Urothelium cell line (cell line): ENCODE measurements around the gene CAMTA1.
A peak's percentile ranks its signal among the peaks of the same experiment; 100 is the strongest.
"Not testable (repeated sequence)": the region's sequence is repeated elsewhere in the genome, so short reads cannot be mapped to it uniquely, and the experiment has no call there.

Experiments used
- DNase-seq: peaks from one replicate; pipeline ENCODE4 v3.0.0; 2011; ENCODE audit warnings: low spot score, mixed read lengths
- FAIRE-seq: peaks from 2 replicates; lab custom pipeline; 2011; peaks lifted over from hg19 to GRCh38; lab: Jason Lieb, UNC

Gene CAMTA1

DNA sequence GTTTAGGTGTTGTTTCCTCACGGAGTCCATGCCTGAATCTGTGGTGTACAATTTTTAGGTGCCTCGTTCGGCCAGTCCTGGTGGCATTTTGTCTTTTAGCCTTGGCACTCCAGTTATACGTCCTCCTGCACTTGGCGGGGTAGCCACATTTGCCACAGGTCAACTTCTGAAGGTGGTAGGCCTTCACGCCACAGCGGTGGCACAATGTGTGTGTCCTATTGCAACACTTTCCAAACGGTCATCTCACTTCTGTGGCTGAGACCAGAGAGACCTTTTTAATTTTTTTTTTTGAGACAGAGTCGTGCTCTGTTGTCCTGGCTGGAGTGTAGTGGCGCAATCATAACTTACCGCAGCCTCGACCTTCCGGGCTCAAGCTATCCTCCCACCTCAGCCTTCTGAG lies 49.1 kb downstream of the CAMTA1 start:
- FAIRE-seq (no peak), DNase-seq (no peak)

- DNase-seq (no peak), FAIRE-seq (no peak)
Observed at GRCh38 chr1:6835139-6835538, 49.9 kb downstream of the CAMTA1 start.

DNA sequence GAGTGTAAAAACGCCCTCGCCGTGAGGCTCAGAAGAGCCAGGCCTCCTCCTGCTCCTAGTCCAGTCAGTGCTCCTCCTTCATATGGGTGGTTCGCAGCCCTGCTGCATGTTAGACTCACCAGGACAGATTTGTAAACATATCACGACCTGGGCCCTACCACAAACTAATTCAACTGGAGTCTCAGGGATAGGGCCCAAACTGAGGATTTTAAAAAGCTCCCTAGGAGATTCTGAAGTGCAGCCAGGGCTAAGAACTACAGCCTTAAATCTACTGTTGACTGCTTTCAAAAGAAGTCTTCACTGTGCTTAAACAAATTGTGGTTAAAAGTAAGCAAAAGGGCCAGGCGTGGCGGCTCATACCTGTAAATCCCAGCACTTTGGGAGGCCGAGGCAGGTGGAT lies 57.0 kb downstream of the CAMTA1 start:
- FAIRE-seq (no peak), DNase-seq (no peak)

DNA sequence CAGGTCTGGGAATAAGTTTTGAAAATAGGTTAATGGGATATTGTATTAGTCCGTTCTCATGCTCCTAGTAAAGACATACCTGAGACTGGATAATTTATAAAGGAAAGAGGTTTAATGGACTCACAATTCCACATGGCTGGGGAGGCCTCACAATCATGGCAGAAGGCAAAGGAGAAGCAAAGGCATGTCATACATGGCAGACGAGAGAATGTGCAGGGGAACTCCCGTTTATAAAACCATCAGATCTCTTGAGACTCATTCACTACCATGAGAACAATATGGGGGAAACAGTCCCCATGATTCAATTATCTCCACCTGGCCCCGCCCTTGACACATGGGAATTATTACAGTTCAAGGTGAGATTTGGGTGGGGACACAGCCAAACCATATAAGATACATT lies 60.5 kb downstream of the CAMTA1 start:
- not testable (repeated sequence) for FAIRE-seq, DNase-seq

DNA sequence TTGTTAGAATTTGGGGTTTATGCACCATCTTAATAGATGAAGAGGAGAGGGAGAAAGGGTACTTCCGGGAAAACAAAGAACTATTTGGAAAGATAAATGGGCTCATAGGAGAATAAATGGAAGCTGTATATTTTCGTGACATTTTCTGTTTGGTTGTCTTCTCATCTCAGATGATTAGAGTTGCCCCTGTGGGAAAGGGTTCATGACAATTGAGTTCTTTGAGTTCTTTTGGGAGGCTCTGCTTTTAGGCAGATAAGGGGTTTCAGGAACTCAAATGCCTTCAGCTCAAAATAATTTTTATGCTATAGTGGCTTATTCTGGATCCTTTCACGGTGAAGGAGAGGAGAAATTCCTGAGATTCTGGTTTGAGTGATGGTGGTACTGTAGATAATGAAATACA lies 63.6 kb downstream of the CAMTA1 start:
- DNase-seq, result no peak
- FAIRE-seq, result no peak

DNA sequence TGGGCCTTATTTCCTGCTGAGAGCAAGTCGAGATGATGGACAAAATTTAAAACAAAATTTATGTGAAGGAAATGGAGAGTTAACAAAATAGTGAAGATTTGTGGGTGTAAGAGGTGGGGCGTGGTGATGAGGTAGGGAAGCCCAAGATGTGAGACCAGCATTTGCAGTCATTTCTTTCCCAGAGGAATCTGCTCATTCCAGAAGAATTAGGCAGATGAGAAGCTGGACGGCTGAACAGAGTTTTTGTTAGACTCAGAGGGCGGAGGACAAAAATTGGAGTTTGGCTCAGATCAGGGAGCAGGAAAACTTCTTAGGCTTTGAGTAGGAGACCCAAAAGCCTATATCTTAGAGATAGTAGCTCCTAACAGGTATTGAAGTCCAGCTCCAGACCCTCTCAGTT lies 65.3 kb downstream of the CAMTA1 start:
- FAIRE-seq, result no peak

GRCh38 chr1:6852136-6852890 lies 67.1 kb downstream of the CAMTA1 start:
- FAIRE-seq (no peak), DNase-seq (no peak)

More for the DNA sequence above, 65.3 kb downstream of the CAMTA1 start:
- no peak for DNase-seq

GRCh38 chr1:6854166-6854565 lies 68.9 kb downstream of the CAMTA1 start:
- FAIRE-seq (no peak), DNase-seq (no peak)

GRCh38 chr1:6857831-6858230 lies 72.6 kb downstream of the CAMTA1 start:
- DNase-seq (no peak), FAIRE-seq (no peak)

GRCh38 chr1:6858596-6858995 lies 73.3 kb downstream of the CAMTA1 start:
- DNase-seq (no peak), FAIRE-seq (no peak)

GRCh38 chr1:6859415-6860343 lies 74.4 kb downstream of the CAMTA1 start:
- peak; percentile 42 for DNase-seq
- no peak for FAIRE-seq

DNA sequence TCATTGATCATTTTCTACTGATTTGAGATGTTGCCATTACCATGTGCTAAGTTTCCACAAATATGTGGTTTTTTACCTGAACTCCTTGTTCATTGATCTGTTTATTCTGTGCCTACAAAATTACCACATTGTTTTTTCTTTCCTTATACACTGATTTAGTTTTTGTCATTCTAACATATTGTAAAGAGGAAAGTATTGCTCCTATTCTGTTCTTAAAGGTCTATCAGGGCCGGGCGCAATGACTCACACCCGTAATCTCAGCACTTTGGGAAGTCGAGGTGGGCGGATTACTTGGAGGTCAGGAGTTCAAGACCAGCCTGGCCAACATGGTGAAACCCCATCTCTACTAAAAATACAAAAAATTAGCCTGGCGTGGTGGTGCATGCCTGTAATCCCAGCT lies 75.1 kb downstream of the CAMTA1 start:
- DNase-seq, result no peak
- FAIRE-seq, result no peak

DNA sequence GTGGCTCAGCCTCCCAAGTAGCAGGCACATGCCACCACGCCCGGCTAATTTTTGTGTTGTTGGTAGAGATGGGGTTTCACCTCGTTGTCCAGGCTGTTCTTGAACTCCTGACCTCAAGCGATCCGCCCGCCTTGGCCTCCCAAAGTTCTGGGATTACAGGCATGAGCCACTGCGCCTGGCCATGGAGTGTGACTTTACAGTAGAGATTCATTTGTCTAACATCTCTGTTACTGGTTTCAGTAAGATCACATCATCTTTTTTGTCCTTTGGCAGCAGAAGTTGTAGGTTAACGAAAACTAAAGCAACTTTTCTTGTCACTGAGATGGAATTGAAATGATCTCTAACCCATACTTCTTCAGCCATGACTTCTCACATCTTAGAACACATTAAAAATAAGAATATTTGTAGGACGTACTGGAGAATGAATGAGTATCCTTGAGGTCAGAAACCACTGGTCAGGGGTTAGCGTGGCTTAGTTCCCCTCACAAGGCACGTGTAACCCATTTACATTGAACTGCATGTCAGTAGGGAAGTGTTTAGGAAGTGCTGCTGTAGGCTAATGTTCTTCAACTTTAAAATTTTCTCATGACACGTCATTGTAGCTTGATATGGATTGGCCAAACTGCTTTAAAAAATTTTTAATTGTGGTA lies 75.9 kb downstream of the CAMTA1 start:
- no peak for DNase-seq
- no peak for FAIRE-seq

DNA sequence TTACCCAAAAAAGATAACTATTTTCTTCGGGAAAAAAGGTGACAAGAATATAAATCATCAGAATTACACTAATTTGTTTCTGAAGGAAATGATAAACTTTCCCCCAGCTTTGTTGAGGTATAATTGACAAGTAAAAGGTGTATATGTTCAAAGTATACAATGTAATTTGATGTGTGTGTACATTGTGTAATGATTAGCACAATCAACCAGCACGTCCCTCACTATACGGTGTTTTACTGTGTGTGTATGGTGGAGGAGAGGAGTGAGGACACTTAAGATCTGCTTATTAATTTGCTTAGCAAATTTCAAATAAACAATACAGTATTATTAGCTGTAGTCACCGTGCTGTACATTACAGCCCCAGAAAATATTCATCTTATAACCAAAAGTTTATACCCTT lies 77.7 kb downstream of the CAMTA1 start:
- no peak for FAIRE-seq
- DNase-seq, result no peak

- FAIRE-seq, result no peak
- no peak for DNase-seq
Observed at GRCh38 chr1:6864166-6864565, 78.9 kb downstream of the CAMTA1 start.

GRCh38 chr1:6866825-6867224 lies 81.6 kb downstream of the CAMTA1 start:
- FAIRE-seq, result no peak
- no peak for DNase-seq

- DNase-seq (no peak), FAIRE-seq (no peak)
Observed at GRCh38 chr1:6867321-6867720, 82.1 kb downstream of the CAMTA1 start.

DNA sequence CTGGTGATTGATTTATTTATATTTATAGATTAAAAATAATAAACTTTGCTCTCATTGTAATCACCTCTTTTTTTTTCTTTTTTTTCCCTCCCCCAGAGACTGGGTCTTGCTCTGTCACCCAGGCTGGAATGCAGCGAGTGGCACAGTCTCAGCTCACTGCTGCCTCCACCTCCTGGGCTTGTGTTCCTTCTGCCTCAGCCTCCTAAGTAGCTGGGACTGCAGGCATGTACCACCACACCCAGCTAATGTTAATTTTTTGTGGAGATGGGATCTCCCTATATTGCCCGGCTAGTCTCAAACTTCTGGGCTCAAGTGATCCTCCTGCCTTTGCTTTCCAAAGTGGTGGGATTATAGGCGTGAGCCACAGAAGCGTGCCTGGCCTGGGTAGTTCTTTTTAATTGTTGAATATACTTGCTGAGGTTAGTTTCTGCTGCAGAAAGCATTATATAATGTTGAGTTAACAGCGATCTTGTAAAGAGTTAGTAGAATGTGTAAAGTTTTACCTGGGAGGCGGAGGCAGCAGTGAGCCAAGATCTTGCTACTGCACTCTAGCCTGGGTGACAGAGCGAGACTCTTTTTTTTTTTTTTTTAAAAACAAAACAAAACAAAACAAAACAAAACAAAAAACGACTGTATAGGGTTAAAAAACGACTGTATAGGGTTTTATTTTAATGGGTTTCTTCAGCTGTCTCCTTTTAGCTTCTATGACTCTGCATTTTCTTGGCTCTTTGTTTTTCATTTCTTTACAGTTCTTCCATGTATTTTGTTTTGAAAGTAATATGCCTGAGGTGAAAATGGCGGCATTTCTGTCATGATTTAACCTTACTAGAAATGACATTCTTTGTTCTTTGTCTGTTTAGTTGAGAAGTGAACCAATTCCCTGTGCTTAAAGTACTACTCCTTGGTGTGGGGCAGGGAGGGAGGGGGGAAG lies 82.7 kb downstream of the CAMTA1 start:
- FAIRE-seq, result no peak
- DNase-seq, result no peak

- DNase-seq, result no peak
Observed at GRCh38 chr1:6868660-6869380, 83.6 kb downstream of the CAMTA1 start.

GRCh38 chr1:6869545-6869944 lies 84.3 kb downstream of the CAMTA1 start:
- FAIRE-seq, result no peak
- no peak for DNase-seq

More at GRCh38 chr1:6868660-6869380, 83.6 kb downstream of the CAMTA1 start:
- FAIRE-seq, result no peak
